Uterus (tissue), 2 donors: ENCODE results near the gene GPR17.

Experiments
- POLR2A ChIP-seq, 2 donors: fragments of 450-650 bp; IDR thresholded peaks; one replicate each; pipeline ENCODE4 v1.6.1; 2016; ENCODE audit warnings: antibody characterized with exemption in 2 of 2, mild to moderate bottlenecking in 1 of 2, moderate library complexity in 1 of 2
- TF ChIP-seq, protein P1 (sequence below), 4 experiments: fragments of 200-600 bp in 2 of 4; fragments of 450-650 bp in 2 of 4; sonication (generic) in 2 of 4; IDR thresholded peaks; one replicate each; pipeline ENCODE4 v1.5.1; 2016 to 2019; ENCODE audit warnings: antibody characterized with exemption in 4 of 4, mild to moderate bottlenecking in 2 of 4, moderate library complexity in 1 of 4

DNA sequence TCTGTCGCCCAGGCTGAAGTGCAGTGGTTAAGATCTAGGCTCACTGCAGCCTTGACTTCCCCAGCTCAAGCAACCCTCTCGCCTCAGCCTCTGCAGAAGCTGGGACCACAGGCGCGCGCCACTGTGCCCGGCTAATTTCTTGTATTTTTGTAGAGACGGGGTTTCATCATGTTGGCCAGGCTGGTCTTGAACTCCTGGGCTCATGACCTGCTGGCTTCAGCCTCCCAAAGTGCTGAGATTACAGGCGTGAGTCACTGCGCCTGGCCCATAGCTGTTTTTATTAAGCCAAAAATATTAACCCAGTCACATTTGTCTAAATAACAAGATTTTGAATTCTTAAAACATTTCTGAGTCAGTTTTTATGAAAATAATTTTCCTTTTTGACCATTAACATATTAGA is 49.0 kb downstream of the GPR17 start:
- TF ChIP-seq, protein P1, sequence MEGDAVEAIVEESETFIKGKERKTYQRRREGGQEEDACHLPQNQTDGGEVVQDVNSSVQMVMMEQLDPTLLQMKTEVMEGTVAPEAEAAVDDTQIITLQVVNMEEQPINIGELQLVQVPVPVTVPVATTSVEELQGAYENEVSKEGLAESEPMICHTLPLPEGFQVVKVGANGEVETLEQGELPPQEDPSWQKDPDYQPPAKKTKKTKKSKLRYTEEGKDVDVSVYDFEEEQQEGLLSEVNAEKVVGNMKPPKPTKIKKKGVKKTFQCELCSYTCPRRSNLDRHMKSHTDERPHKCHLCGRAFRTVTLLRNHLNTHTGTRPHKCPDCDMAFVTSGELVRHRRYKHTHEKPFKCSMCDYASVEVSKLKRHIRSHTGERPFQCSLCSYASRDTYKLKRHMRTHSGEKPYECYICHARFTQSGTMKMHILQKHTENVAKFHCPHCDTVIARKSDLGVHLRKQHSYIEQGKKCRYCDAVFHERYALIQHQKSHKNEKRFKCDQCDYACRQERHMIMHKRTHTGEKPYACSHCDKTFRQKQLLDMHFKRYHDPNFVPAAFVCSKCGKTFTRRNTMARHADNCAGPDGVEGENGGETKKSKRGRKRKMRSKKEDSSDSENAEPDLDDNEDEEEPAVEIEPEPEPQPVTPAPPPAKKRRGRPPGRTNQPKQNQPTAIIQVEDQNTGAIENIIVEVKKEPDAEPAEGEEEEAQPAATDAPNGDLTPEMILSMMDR (IDR thresholded peaks at IDR 0.05): no peak
- TF ChIP-seq POLR2A (IDR thresholded peaks at IDR 0.05): no peak
